ENCODE measurements around the gene CABYR. TPM values are rescaled to one million over a fixed set of nuclear protein-coding genes. Genes with fewer than 3 reads are reported as not detected.

The CABYR gene, protein sequence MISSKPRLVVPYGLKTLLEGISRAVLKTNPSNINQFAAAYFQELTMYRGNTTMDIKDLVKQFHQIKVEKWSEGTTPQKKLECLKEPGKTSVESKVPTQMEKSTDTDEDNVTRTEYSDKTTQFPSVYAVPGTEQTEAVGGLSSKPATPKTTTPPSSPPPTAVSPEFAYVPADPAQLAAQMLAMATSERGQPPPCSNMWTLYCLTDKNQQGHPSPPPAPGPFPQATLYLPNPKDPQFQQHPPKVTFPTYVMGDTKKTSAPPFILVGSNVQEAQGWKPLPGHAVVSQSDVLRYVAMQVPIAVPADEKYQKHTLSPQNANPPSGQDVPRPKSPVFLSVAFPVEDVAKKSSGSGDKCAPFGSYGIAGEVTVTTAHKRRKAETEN
- not detected for total RNA-seq
- long read RNA-seq, partial matches to known transcripts: 0 of 1 reads
- long read RNA-seq, other reads (novel, unspliced or antisense): 1 of 1 reads

DNA sequence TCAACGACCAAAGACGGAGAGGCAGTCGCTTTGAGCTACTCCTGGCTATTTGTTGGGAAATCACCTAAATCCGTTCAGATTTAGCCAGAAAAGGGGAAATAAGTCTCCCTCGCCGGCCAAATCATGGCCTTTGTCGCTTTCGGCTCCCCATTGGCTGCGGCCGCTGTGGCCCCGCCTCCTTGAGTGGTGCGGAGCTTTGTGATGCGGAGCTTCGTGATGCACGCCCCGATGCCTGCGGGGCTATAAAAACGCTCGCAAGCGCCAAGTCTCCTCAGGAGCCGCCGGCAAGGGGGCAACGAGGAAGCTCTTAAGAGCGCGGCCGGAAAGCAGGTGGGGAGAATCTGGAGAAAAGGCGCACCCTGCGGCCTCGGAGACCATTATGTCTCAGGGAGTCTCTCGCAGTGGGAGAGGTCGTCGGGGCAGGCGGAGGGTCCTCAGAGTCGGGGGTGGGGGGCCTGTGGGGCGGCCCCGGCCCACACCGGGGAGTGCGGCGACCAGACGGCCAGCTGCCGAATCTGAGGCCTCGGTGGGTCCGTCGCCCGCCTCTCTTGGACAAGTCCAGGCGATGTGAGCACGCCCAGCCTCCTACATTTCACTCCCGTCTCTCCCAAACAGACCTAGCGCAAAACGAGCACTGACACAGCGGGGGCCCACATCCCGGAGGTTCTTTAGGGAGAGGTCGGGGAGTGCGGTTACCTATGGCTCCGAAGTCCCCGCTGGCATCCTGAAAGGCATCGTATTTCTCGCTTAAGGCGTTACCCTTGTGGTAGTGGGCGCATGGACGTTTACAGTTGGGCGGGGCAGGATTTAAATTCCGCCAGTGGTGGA lies at the start of gene CABYR:
TSS of gene CABYR (plus strand) at position 274 of the 828 bp plus-strand sequence. CDS start 4,053 bp downstream, outside the sequence.
- peak within 1 kb of the TSS; percentile 74 for H3K4me3 ChIP-seq
- peaks cover 13% of the 10 kb centered on the region for H3K4me1 ChIP-seq
- TF ChIP-seq, protein P1, sequence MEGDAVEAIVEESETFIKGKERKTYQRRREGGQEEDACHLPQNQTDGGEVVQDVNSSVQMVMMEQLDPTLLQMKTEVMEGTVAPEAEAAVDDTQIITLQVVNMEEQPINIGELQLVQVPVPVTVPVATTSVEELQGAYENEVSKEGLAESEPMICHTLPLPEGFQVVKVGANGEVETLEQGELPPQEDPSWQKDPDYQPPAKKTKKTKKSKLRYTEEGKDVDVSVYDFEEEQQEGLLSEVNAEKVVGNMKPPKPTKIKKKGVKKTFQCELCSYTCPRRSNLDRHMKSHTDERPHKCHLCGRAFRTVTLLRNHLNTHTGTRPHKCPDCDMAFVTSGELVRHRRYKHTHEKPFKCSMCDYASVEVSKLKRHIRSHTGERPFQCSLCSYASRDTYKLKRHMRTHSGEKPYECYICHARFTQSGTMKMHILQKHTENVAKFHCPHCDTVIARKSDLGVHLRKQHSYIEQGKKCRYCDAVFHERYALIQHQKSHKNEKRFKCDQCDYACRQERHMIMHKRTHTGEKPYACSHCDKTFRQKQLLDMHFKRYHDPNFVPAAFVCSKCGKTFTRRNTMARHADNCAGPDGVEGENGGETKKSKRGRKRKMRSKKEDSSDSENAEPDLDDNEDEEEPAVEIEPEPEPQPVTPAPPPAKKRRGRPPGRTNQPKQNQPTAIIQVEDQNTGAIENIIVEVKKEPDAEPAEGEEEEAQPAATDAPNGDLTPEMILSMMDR (IDR thresholded peaks at IDR 0.05; ENCODE audit: borderline replicate concordance): no peak
- no peaks in the 10 kb centered on the region for H3K9me3 ChIP-seq (replicated peaks)
- H3K36me3 ChIP-seq: no peaks in the 10 kb centered on the region
- DNase-seq: peak; percentile 51
- intact Hi-C loops (cut with micrococcal nuclease): no loop called here
- H3K27ac ChIP-seq (replicated peaks): no peak within 1 kb of the TSS
- H3K27me3 ChIP-seq (ENCODE audit: low read depth): no peaks in the 10 kb centered on the region

DNA sequence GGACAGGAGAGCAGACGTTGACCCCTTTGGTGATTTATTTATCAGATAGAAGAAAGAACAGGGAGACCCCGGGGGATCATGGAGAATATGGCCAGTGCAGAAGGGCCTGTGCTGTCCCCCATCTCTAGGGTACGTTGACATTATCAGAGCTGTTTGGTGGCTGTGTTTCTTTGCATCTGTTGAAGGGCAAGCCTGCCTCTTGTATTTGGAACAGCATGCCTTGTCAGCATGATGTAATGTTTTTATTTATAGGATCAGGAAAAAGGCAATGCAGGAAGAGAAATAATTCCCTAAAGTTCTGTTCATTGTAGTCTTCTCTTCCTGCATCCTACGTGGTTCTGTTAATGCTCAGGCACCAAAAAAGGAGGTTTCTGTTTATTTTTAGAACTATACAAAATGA lies 49.8 kb upstream of the CABYR start:
- Histone ChIP-seq H3K9me3 (replicated peaks) (no peaks in the 10 kb centered on the region), H3K4me3 (peak overlapping the region; percentile 8), H3K36me3 (no peaks in the 10 kb centered on the region), H3K27me3 (ENCODE audit: low read depth) (no peaks in the 10 kb centered on the region), H3K4me1 (peaks cover 21% of the 10 kb centered on the region), H3K27ac (replicated peaks) (peak overlapping the region; percentile 79)
- TF ChIP-seq, protein P1 (IDR thresholded peaks at IDR 0.05; ENCODE audit: borderline replicate concordance): peak; percentile 15
- intact Hi-C loops (cut with micrococcal nuclease): no loop called here
- no peak for DNase-seq

DNA sequence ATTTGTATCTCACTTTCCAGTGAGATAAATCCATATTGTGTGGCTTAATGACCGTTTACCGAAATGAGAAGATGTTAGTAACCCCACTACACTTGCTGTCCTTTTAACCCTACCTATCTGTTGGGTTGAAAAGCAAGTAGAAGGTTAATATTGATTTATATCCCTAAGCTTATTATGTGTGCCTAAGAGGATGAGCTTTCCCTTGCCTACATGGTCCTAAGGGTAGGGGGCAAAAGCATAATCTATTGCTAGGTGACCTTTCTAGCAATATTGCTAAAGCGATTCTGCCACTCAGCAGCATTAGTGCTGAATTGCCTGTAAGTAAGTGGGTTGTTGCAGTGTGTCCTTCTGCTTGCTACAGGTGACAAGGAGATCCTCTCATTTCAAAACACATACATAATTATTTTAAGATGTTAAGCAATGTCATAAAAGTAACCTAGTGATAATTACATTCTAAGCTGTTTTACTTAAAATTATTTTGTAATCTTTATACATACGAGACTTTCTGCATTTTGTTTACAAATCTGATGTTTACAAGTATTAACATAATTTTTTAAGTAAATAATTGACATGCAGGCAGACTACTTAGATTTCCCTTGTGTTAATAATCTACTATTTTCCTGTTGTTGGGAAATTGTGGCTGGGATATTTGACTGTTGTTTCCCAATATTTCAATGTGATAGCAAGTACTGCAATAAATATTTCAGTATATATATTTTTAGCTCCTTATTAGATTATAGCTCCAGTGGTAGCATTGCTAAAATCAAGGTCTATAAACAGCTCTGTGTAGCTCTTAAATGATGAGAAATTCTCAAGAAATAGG lies 49.1 kb upstream of the CABYR start:
- H3K4me3 ChIP-seq: peak overlapping the region; percentile 8
- no peaks in the 10 kb centered on the region for H3K9me3 ChIP-seq (replicated peaks)
- intact Hi-C loops (cut with micrococcal nuclease): no loop called here
- no peaks in the 10 kb centered on the region for H3K36me3 ChIP-seq
- no peak for DNase-seq
- no peaks in the 10 kb centered on the region for H3K27me3 ChIP-seq (ENCODE audit: low read depth)
- TF ChIP-seq, protein P1 (IDR thresholded peaks at IDR 0.05; ENCODE audit: borderline replicate concordance): no peak
- peaks cover 21% of the 10 kb centered on the region for H3K4me1 ChIP-seq
- H3K27ac ChIP-seq (replicated peaks): peak overlapping the region; percentile 79

- Histone ChIP-seq H3K4me1 (peaks cover 21% of the 10 kb centered on the region), H3K27ac (replicated peaks) (no peak overlapping the region), H3K27me3 (ENCODE audit: low read depth) (no peaks in the 10 kb centered on the region), H3K36me3 (no peaks in the 10 kb centered on the region), H3K9me3 (replicated peaks) (no peaks in the 10 kb centered on the region), H3K4me3 (no peak overlapping the region)
- DNase-seq: no peak
- intact Hi-C loops (cut with micrococcal nuclease): no loop called here
- TF ChIP-seq, protein P1 (IDR thresholded peaks at IDR 0.05; ENCODE audit: borderline replicate concordance): no peak
Observed at GRCh38 chr18:24090876-24091275, 48.0 kb upstream of the CABYR start.

GRCh38 chr18:24094561-24094960 lies 44.3 kb upstream of the CABYR start:
- TF ChIP-seq, protein P1 (IDR thresholded peaks at IDR 0.05; ENCODE audit: borderline replicate concordance): no peak

More at GRCh38 chr18:24094561-24094960, 44.3 kb upstream of the CABYR start:
- H3K4me1 ChIP-seq: peaks cover 8% of the 10 kb centered on the region
- intact Hi-C loops (cut with micrococcal nuclease): no loop called here
- H3K27me3 ChIP-seq (ENCODE audit: low read depth): no peaks in the 10 kb centered on the region
- DNase-seq: no peak
- H3K4me3 ChIP-seq: no peak overlapping the region
- no peak overlapping the region for H3K27ac ChIP-seq (replicated peaks)
- peaks cover 11% of the 10 kb centered on the region for H3K36me3 ChIP-seq
- H3K9me3 ChIP-seq (replicated peaks): peaks cover 16% of the 10 kb centered on the region
